GM10266 (cell line): ENCODE results near the gene CROCC2.

Experiments
- DNase-seq: peaks from one replicate; pipeline ENCODE4 v3.0.0; 2012; ENCODE audit errors: extremely low spot score
- CTCF ChIP-seq: IDR thresholded peaks from 2 replicates; pipeline ENCODE4 v1.5.1; 2012; ENCODE audit warnings: mild to moderate bottlenecking, low read depth; ENCODE audit not compliant: control insufficient read depth, insufficient read depth; ENCODE audit errors: missing control alignments

Gene CROCC2

GRCh38 chr2:240865391-240865790 lies 40.7 kb upstream of the CROCC2 start:
- no peak for TF ChIP-seq CTCF
- DNase-seq: no peak

DNA sequence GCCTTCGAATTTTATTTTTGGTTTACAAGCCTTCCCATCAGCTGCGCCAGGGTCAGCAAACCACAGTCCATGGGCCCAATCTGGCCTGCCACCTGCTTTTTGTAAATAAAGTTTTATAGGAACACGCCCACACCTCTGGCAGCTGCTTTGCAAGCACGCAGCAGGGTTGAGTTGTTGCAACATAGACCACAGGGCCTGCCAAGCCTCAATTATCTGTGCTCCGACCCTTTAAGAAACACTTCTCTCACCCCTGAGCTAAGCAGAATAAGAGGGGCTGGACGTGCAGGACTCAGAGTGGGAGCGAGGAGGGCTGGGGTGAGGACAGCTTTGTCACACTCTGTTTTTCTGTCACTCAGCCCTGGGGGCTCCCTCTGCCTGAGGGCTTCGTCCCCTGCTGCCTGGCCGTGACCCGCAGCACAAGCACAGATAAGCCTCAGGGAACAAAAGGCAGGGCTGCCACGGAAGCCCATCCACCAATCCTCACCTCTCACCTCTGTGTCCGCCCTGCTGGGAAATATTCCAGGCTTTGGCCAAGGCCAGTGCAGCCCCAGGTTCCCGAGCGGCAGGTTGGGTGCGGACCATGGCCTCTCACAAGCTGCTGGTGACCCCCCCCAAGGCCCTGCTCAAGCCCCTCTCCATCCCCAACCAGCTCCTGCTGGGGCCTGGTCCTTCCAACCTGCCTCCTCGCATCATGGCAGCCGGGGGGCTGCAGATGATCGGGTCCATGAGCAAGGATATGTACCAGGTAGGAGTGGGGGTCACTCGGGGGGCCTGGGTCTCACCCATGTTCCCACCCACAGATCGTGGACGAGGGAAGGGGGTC lies 37.6 kb upstream of the CROCC2 start, which contains the start of gene AGXT:
TSS of gene AGXT (plus strand) at position 539 of the 823 bp plus-strand sequence. CDS start at position 581, 42 bp downstream.
- DNase-seq: no peak
- TF ChIP-seq CTCF: no peak

DNA sequence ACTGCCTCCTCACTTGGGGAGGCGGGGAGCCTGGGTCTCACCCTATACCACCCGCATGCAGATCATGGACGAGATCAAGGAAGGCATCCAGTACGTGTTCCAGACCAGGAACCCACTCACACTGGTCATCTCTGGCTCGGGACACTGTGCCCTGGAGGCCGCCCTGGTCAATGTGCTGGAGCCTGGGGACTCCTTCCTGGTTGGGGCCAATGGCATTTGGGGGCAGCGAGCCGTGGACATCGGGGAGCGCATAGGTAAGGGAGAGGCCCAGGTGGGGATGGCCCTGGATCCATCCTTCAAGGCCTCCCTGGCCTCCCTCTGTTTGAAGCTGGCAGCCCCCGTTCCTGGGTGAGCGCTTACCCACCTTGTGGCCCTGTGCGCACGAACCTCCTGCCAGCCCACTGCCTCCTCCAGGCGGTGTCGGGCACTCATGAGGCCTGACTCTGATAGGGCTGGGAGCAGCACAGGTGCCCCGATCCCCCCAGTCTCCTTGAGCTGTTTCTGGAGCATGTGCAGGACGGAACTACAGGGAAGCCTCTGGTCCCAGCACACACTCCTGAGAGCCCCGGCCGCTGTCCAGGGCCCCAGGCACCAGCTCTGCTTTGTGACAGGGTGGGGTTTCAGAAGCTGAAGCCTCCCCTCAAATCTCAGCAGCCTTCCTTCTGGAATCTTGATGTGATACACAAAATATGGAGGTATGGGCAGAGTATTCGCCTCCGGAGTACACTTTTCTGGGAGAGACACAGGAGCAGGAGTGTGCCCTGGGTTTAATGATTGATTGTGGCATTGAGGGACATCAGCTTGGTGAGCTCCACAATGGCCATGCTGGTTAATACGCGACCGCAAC lies 36.8 kb upstream of the CROCC2 start:
- no peak for TF ChIP-seq CTCF
- no peak for DNase-seq

DNA sequence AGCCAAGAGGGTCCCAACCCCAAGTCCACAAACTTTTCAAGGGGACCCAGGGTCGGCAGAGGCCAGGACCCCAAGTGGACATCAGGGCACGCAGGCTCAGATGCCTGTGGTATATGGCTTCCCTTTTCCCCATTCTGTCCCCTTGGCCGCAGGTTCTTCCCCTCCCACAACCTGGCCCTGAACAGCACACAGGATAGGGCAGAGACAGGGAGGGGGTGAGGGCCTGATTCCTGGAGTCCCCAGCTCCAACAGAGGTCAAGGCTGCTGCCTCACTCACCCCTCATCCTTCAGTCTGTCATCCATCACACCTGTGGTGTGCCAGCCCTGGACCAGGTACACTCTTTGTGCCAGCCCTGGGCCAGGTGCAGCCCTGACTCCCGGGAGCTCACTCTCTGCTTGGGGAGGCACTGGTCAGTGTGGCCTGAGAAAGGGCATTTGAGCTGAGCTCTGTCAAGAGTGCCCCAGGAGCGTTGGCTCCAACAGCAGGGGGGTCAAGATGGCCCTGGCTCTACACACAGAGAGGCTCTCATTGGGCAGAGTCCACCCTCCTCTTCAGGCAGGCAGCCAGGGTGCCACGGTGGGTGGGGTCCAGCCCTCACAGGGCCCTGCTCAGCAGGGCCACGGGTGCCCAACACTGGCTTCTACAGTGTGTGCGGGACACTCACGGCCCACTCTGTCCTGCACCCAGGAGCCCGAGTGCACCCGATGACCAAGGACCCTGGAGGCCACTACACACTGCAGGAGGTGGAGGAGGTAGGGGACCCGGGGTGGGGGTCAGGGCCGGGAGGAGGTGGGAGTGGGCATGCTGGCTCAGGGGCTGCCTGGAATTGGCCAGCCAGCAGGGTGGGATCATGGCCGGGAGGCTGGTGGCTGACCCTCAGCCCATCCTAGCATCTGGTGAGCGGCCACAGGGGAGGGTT lies 35.9 kb upstream of the CROCC2 start:
- DNase-seq: no peak
- no peak for TF ChIP-seq CTCF

DNA sequence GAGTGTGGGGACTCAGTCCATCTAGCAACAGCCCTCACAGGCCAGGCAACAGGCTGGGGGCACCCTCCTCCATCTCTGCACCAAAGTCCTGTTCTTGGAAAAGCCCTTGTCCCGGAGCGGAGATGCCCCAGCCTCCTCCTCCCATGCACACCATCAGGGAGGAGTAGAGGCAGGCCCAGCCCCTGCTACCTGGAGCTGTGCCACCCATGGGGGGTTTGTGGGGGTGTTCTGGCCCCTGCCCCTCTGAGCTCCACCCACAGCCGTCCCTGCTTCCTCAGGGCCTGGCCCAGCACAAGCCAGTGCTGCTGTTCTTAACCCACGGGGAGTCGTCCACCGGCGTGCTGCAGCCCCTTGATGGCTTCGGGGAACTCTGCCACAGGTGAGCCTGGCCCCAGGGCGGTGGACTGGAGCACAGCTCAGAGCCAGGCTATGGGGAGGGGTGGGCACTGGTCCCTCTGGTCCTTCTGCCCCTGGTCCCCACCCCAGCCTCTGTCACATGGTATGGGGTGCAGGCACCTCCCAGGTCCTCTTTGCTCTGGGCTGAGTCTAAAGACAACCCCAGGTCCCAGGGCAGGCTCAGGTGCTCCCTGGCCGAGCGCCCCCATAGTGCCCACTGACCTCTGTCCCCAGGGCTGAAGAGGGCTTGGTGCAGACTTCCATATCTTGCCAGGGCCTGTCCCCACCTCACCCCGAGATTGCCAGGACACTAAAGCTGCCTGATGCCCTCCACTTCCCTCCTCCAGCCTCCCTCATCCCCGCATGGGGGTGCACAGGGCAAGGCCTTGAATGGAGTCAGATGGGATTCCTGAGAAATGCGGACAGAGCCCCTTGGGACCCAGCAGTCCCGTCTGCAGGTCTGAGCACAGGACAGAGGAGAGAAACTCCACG lies 34.8 kb upstream of the CROCC2 start:
- TF ChIP-seq CTCF: no peak
- no peak for DNase-seq
